Esophagus muscularis mucosa (tissue), 4 donors: ENCODE data around the gene ABHD6. TPM values are rescaled to one million over a fixed set of nuclear protein-coding genes. Genes with fewer than 3 reads are reported as not detected.

Experiments used
- DNase-seq: peaks from one replicate; pipeline ENCODE4 v3.0.0-alpha.2; 2017; ENCODE audit errors: extremely low spot score
- H3K27ac ChIP-seq, 4 donors: fragments of 200-600 bp; sonication (generic); replicated peaks in 1 of 4; 1 replicate in 3 of 4; 2 replicates in 1 of 4; pipeline ENCODE4 v1.5.1; 2016 to 2019; ENCODE audit warnings: mild to moderate bottlenecking in 1 of 4
- H3K27me3 ChIP-seq, 4 donors: fragments of 200-600 bp; sonication (generic); one replicate each; pipeline versions ENCODE4 v1.5.1 to v1.6.0; 2016 to 2019
- H3K36me3 ChIP-seq, 4 donors: fragments of 200-600 bp; sonication (generic); one replicate each; pipeline ENCODE4 v1.5.1; 2016 to 2019
- H3K4me1 ChIP-seq, 4 donors: fragments of 200-600 bp; sonication (generic); one replicate each; pipeline ENCODE4 v1.5.1; 2016 to 2019
- H3K4me3 ChIP-seq, 4 donors: fragments of 200-600 bp; sonication (generic); 1 replicate in 2 of 4; 2 replicates in 2 of 4; pipeline ENCODE4 v1.5.1; 2016 to 2019; ENCODE audit warnings: mild to moderate bottlenecking in 4 of 4, moderate library complexity in 1 of 4
- H3K9me3 ChIP-seq, 4 donors: fragments of 200-600 bp; sonication (generic); 1 replicate in 3 of 4; 2 replicates in 1 of 4; pipeline ENCODE4 v1.5.1; 2016 to 2019
- CTCF ChIP-seq, 3 experiments: fragments of 200-600 bp in 2 of 3; fragments of 450-650 bp in 1 of 3; sonication (generic) in 2 of 3; IDR thresholded peaks; one replicate each; pipeline ENCODE4 v1.5.1; 2017 to 2019; ENCODE audit warnings: antibody characterized with exemption in 3 of 3, mild to moderate bottlenecking in 2 of 3, moderate library complexity in 1 of 3
- EP300 ChIP-seq: sonication (generic); formaldehyde crosslinking; IDR thresholded peaks from one replicate; pipeline ENCODE4 v1.6.1; 2017; ENCODE audit warnings: antibody characterized with exemption
- POLR2A ChIP-seq: fragments of 450-650 bp; IDR thresholded peaks from one replicate; pipeline ENCODE4 v1.6.1; 2017; ENCODE audit warnings: antibody characterized with exemption, moderate library complexity, mild to moderate bottlenecking, low read depth
- POLR2AphosphoS5 ChIP-seq, 2 donors: sonication (generic); formaldehyde crosslinking; IDR thresholded peaks; one replicate each; pipeline ENCODE4 v1.6.1; 2017; ENCODE audit warnings: antibody characterized with exemption in 2 of 2
- WGBS: methylation state at CpG from one replicate; pipeline ENCODE4 v1.1.5; 2018; 5-methylcytosine and 5-hydroxymethylcytosine counted together
- intact Hi-C: fragments of 100-400 bp; cut with DNase I; formaldehyde crosslinking; loops from one replicate; pipeline ENCODE4 v1.15.1; 2023
- total RNA-seq, 4 donors: library from RNA; depleted of rRNA; stranded (reverse); fragments of >200 nt; gene quantifications; one replicate each; pipeline versions ENCODE4 v1.1.0 to v1.2.1, GENCODE V29; 2016

ABHD6 gene
- total RNA-seq, 4 donors from 2014 or later: 13.1 to 20.3 (median 17.9) TPM

GRCh38 chr3:58235970-58236369 is 1.6 kb upstream of the ABHD6 start:
- peaks cover 15 to 25% (median 21%) of the 10 kb centered on the region in 4 donors for H3K4me1 ChIP-seq
- intact Hi-C loops: loop anchor here (2.0 kb wide), 1 partner anchor 71 kb away; the partner anchor contains the start of genes HTD2 and RPP14
- no peaks in the 10 kb centered on the region for H3K9me3 ChIP-seq
- H3K36me3 ChIP-seq: no peaks in the 10 kb centered on the region
- H3K4me3 ChIP-seq: no peak overlapping the region
- no peak for DNase-seq
- WGBS: 82% methylated on average over 4 of the region's 4 CpGs
- no peaks in the 10 kb centered on the region for H3K27me3 ChIP-seq
- TF ChIP-seq POLR2AphosphoS5 (IDR thresholded peaks at IDR 0.05): no peak
- TF ChIP-seq POLR2A: no peak
- TF ChIP-seq CTCF (IDR thresholded peaks at IDR 0.05): no peak
- TF ChIP-seq EP300: no peak
- no peak overlapping the region for H3K27ac ChIP-seq

DNA sequence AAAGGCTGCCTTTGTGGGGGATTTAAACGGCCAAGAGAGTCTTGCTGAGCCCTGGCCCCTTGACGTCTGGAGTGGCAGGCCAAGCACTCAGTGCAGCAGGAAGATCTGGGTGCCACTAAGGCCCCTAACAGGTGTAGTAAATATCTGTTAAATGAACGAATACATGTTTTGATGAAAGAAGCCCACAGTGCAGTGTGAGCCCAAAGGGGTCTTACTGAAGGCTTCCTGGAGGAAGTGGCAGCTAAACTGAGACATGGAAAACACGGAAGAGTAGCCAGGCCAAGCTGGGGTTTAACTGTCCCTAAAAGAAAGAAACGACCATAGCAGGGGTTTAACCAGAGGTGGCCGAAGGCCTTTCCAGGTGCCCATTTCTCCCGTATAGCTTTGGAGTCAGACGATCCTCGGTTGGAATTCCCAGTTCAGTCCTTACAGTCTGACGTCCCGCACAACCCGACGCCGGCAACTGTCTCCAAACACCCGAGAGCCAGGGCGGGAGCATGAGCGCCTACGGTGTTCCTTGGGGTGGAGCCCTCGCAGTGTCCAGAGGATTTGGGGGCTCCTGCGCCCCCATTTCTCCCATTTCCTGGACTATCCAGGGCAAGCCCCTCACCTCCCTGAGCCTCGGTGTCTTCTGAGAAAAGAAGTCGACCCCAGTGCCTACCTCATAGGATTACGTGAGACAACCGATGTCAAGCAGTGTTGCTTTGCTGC is 910 bp upstream of the ABHD6 start:
- peak overlapping the region; percentile 80 to 90 (median 85) for H3K4me3 ChIP-seq
- 19% methylated on average over 24 of the region's 24 CpGs for WGBS
- H3K36me3 ChIP-seq: no peaks in the 10 kb centered on the region
- TF ChIP-seq EP300: no peak
- no peak for TF ChIP-seq POLR2AphosphoS5 (IDR thresholded peaks at IDR 0.05)
- TF ChIP-seq POLR2A: no peak
- DNase-seq: no peak
- H3K4me1 ChIP-seq: peaks cover 15 to 27% (median 21%) of the 10 kb centered on the region in 4 donors
- no peaks in the 10 kb centered on the region for H3K9me3 ChIP-seq
- no peaks in the 10 kb centered on the region for H3K27me3 ChIP-seq
- intact Hi-C loops: loop anchor here (2.0 kb wide), 1 partner anchor 70 kb away; the partner anchor contains the start of genes HTD2 and RPP14
- peak overlapping the region; percentile 79 to 89 (median 85) for H3K27ac ChIP-seq

DNA sequence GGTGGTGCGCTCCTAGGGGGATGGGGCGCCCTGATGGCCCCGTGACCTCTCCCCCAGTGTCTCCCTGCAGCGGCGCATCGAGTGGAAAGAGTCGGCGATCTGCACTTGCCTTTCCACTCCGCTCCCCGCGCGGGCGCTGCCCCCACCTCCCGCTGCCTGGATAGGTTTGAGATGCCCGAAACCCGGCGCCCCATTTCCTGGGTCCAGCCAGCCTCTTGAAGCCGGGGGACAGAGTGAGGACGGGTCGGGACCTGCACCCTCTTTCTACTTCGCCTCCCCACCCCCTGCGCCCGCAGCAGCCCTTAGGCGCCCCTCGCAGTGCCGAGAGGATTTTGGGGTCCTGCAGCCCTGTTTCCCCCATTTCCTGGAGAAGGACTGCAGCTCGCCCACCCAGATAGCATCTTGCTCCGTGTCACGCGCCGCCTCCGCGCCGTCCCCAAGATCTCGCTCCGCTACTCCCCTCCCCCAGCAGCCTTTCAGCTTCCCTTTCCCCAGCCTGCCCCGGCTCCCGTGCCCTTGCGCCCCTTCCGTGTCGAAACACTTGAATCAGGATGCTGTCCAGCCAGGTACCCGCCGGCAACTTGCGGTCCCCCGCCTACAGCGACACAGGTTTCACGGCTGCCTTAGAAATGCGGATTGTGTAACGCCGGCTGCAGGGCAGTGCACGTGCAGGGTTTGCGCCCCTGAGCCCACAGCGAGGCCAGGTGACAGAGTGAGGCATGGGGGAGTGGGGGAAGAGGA is 519 bp downstream of the ABHD6 start:
- peaks cover 15 to 29% (median 21%) of the 10 kb centered on the region in 4 donors for H3K4me1 ChIP-seq
- no peak for TF ChIP-seq POLR2A
- TF ChIP-seq EP300: no peak
- TF ChIP-seq CTCF (IDR thresholded peaks at IDR 0.05): no peak
- no peak for TF ChIP-seq POLR2AphosphoS5 (IDR thresholded peaks at IDR 0.05)
- H3K36me3 ChIP-seq: no peaks in the 10 kb centered on the region
- intact Hi-C loops: loop anchor here (2.0 kb wide), 1 partner anchor 69 kb away; the partner anchor contains the start of genes HTD2 and RPP14
- 3% methylated on average over 30 of the region's 53 CpGs for WGBS
- H3K9me3 ChIP-seq: no peaks in the 10 kb centered on the region
- peak overlapping the region; percentile 80 to 90 (median 85) for H3K4me3 ChIP-seq
- DNase-seq: no peak
- peak overlapping the region; percentile 79 to 89 (median 85) for H3K27ac ChIP-seq
- no peaks in the 10 kb centered on the region for H3K27me3 ChIP-seq

- Histone ChIP-seq H3K27me3 (no peaks in the 10 kb centered on the region), H3K9me3 (no peaks in the 10 kb centered on the region), H3K27ac (peak overlapping the region in 2 of 4 donors; percentile 79 to 84), H3K4me1 (peaks cover 15 to 29% (median 22%) of the 10 kb centered on the region in 4 donors), H3K4me3 (peak overlapping the region; percentile 80 to 90 (median 85)), H3K36me3 (no peaks in the 10 kb centered on the region)
- WGBS: 75% methylated on average over 7 of the region's 7 CpGs
- TF ChIP-seq EP300 (no peak), CTCF (IDR thresholded peaks at IDR 0.05) (no peak), POLR2AphosphoS5 (IDR thresholded peaks at IDR 0.05) (no peak), POLR2A (no peak)
- no peak for DNase-seq
- intact Hi-C loops: no loop called here
These were observed 1.2 kb downstream of the ABHD6 start for GRCh38 chr3:58238830-58239229.
